Neural progenitor cell (in vitro differentiated cells): ENCODE results near the gene TLR6. TPM values are rescaled to one million over a fixed set of nuclear protein-coding genes. Genes with fewer than 3 reads are reported as not detected.

Experiments
- DNase-seq: peaks from one replicate; pipeline ENCODE4 v3.0.0-alpha.2; 2016; ENCODE audit warnings: low spot score
- H2AFZ ChIP-seq: fragments of 200-600 bp; sonication (generic); replicated peaks from 2 replicates; pipeline ENCODE4 v1.6.1; 2016; ENCODE audit warnings: antibody characterized with exemption
- H3F3A ChIP-seq: fragments of 200-600 bp; sonication (generic); 2 replicates; pipeline ENCODE4 v1.6.1; 2016; ENCODE audit warnings: antibody characterized with exemption, low read depth
- H3K27ac ChIP-seq: fragments of 200-600 bp; sonication (generic); 2 replicates; pipeline ENCODE4 v1.5.1; 2016; ENCODE audit warnings: mild to moderate bottlenecking
- H3K27me3 ChIP-seq: fragments of 200-600 bp; sonication (generic); 2 replicates; pipeline ENCODE4 v1.6.1; 2016; ENCODE audit warnings: mild to moderate bottlenecking, moderate library complexity
- H3K36me3 ChIP-seq: fragments of 200-600 bp; sonication (generic); 2 replicates; pipeline ENCODE4 v1.5.1; 2016
- H3K4me1 ChIP-seq: fragments of 200-600 bp; sonication (generic); 2 replicates; pipeline ENCODE4 v1.6.1; 2016; ENCODE audit warnings: mixed run types
- H3K4me2 ChIP-seq: fragments of 200-600 bp; sonication (generic); 2 replicates; pipeline ENCODE4 v1.6.1; 2016
- H3K4me3 ChIP-seq: fragments of 200-600 bp; sonication (generic); 2 replicates; pipeline ENCODE4 v1.5.1; 2016
- H3K79me2 ChIP-seq: fragments of 200-600 bp; sonication (generic); 2 replicates; pipeline ENCODE4 v1.6.1; 2016; ENCODE audit warnings: low read depth
- H3K9ac ChIP-seq: fragments of 200-600 bp; sonication (generic); 2 replicates; pipeline ENCODE4 v1.6.1; 2016
- H3K9me3 ChIP-seq: fragments of 200-600 bp; sonication (generic); 2 replicates; pipeline ENCODE4 v1.5.1; 2016; ENCODE audit warnings: low read depth
- H4K20me1 ChIP-seq: fragments of 200-600 bp; sonication (generic); 2 replicates; pipeline ENCODE4 v1.6.1; 2016; ENCODE audit warnings: low read depth
- H3K27ac Mint-ChIP-seq: 3 replicates; pipeline ENCODE4 v1.8.0; 2021; ENCODE audit warnings: mixed read lengths
- H3K27me3 Mint-ChIP-seq: 2 replicates; pipeline ENCODE4 v1.8.0; 2022; ENCODE audit warnings: low read depth, mild to moderate bottlenecking, inconsistent platforms, moderate library complexity, mixed read lengths; ENCODE audit not compliant: insufficient read depth
- H3K36me3 Mint-ChIP-seq: 3 replicates; pipeline ENCODE4 v1.8.0; 2021; ENCODE audit warnings: mixed read lengths
- H3K4me1 Mint-ChIP-seq: 3 replicates; pipeline ENCODE4 v1.8.0; 2021; ENCODE audit warnings: mixed read lengths
- H3K4me3 Mint-ChIP-seq: 3 replicates; pipeline ENCODE4 v1.8.0; 2021; ENCODE audit warnings: mild to moderate bottlenecking, moderate library complexity, mixed read lengths
- H3K9me3 Mint-ChIP-seq: 3 replicates; pipeline ENCODE4 v1.8.0; 2020; ENCODE audit warnings: mixed read lengths
- EZH2 ChIP-seq: fragments of 200-600 bp; sonication (generic); IDR thresholded peaks from 2 replicates; pipeline ENCODE4 v1.6.1; 2017; ENCODE audit warnings: antibody characterized with exemption, mild to moderate bottlenecking, moderate library complexity
- EZH2phosphoT487 ChIP-seq: fragments of 200-600 bp; sonication (generic); IDR thresholded peaks from 2 replicates; pipeline ENCODE4 v1.6.1; 2017; ENCODE audit warnings: antibody characterized with exemption
- total RNA-seq: library from RNA; depleted of rRNA; stranded (reverse); fragments of >200 nt; gene quantifications from 2 replicates; pipeline ENCODE4 v1.2.3, GENCODE V29; 2015; ENCODE audit warnings: low replicate concordance
- TF ChIP-seq, protein P1 (sequence below): fragments of 200-600 bp; sonication (generic); IDR thresholded peaks from 2 replicates; pipeline ENCODE4 v1.5.1; 2017; ENCODE audit warnings: antibody characterized with exemption, mild to moderate bottlenecking

TLR6 gene
- total RNA-seq, 1 donor from 2014 or later: 0.07 TPM

- Histone ChIP-seq H3K27ac (no peak overlapping the region), H3K79me2 (no peaks in the 10 kb centered on the region), H3K9ac (no peak overlapping the region), H3K4me3 (no peak overlapping the region), H3K36me3 (no peaks in the 10 kb centered on the region), H3F3A (peaks cover 5% of the 10 kb centered on the region), H4K20me1 (no peaks in the 10 kb centered on the region), H3K27me3 (peaks cover 27% of the 10 kb centered on the region), H3K9me3 (no peaks in the 10 kb centered on the region), H2AFZ (no peak overlapping the region), H3K4me2 (no peak overlapping the region), H3K4me1 (peaks cover 2% of the 10 kb centered on the region)
- Mint-ChIP-seq H3K27me3 (peaks cover 2% of the 10 kb centered on the region), H3K27ac (no peak overlapping the region), H3K9me3 (no peaks in the 10 kb centered on the region), H3K4me1 (peaks cover 8% of the 10 kb centered on the region), H3K4me3 (no peak overlapping the region), H3K36me3 (peaks cover 4% of the 10 kb centered on the region)
- DNase-seq: no peak
- TF ChIP-seq EZH2 (no peak), EZH2phosphoT487 (no peak)
- TF ChIP-seq, protein P1, sequence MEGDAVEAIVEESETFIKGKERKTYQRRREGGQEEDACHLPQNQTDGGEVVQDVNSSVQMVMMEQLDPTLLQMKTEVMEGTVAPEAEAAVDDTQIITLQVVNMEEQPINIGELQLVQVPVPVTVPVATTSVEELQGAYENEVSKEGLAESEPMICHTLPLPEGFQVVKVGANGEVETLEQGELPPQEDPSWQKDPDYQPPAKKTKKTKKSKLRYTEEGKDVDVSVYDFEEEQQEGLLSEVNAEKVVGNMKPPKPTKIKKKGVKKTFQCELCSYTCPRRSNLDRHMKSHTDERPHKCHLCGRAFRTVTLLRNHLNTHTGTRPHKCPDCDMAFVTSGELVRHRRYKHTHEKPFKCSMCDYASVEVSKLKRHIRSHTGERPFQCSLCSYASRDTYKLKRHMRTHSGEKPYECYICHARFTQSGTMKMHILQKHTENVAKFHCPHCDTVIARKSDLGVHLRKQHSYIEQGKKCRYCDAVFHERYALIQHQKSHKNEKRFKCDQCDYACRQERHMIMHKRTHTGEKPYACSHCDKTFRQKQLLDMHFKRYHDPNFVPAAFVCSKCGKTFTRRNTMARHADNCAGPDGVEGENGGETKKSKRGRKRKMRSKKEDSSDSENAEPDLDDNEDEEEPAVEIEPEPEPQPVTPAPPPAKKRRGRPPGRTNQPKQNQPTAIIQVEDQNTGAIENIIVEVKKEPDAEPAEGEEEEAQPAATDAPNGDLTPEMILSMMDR: no peak
These were observed 15.0 kb upstream of the TLR6 start for GRCh38 chr4:38871593-38871992.

DNA sequence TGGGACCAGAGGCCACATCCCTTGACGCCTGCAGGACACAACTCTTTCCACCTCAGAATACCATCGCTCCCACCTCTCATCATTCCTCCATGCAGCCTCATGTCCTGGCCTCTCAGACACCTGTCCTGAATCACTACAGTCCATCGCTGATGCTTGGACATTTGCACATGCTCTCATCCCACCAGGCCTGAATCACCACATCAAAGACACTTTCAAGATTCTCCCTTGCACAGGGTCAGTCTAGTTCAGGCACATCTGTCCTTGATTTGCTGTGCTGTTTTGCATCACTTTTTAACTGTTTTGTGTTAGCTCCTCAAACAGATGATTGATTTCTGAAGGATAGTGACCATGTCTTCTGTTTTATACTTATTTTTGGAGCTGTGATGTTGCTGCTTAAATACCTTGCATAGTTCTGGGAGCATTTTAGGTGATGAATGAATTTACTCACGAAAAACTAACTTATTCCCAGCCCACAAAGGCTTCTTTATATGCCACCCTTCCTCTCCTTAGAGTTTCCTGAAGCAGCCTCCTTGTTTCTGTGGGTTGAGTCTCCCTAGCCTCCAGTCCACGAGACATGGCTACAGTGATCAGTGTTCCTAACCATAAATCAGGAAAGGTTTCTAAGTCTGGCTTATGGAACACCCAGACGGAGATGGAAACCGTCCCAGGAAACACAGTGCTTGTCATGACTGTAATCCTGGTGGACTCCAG lies 13.6 kb upstream of the TLR6 start:
- H3K4me1 Mint-ChIP-seq: peaks cover 8% of the 10 kb centered on the region
- Histone ChIP-seq H3K9me3 (no peaks in the 10 kb centered on the region), H3K27ac (no peak overlapping the region), H3K4me2 (no peak overlapping the region), H3K36me3 (no peaks in the 10 kb centered on the region), H3F3A (peaks cover 5% of the 10 kb centered on the region), H3K27me3 (peaks cover 30% of the 10 kb centered on the region), H2AFZ (no peak overlapping the region), H3K4me1 (peaks cover 2% of the 10 kb centered on the region), H3K79me2 (no peaks in the 10 kb centered on the region), H3K4me3 (no peak overlapping the region), H4K20me1 (no peaks in the 10 kb centered on the region), H3K9ac (no peak overlapping the region)
- no peak overlapping the region for H3K27ac Mint-ChIP-seq
- H3K4me3 Mint-ChIP-seq: no peak overlapping the region
- H3K9me3 Mint-ChIP-seq: no peaks in the 10 kb centered on the region
- no peak for TF ChIP-seq EZH2phosphoT487
- TF ChIP-seq EZH2: no peak
- TF ChIP-seq, protein P1: no peak
- H3K36me3 Mint-ChIP-seq: no peaks in the 10 kb centered on the region
- DNase-seq: no peak
- peaks cover 2% of the 10 kb centered on the region for H3K27me3 Mint-ChIP-seq

DNA sequence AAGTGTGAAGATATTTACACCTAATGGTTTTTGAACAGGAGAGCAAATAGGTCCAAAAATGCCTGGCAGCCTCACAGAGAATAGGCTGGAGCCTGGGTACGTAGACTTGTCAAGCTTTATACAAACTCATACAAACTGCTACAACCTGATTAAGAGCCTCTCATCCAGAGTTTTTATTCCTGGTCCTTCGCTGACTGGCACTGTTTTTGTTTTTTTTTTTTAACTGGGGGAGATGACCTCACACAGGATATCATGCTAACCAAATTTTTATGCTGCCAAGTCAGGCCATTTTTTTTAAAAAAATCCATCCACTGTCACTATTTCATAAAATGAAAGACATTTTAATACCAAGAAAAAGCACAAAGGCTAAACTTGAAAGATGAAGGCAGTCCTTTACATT lies 12.9 kb upstream of the TLR6 start:
- H3K9ac ChIP-seq: no peak overlapping the region
- peaks cover 5% of the 10 kb centered on the region for H3F3A ChIP-seq
- Mint-ChIP-seq H3K36me3 (no peaks in the 10 kb centered on the region), H3K4me1 (peaks cover 8% of the 10 kb centered on the region), H3K27me3 (peaks cover 2% of the 10 kb centered on the region), H3K27ac (no peak overlapping the region), H3K9me3 (no peaks in the 10 kb centered on the region), H3K4me3 (no peak overlapping the region)
- H4K20me1 ChIP-seq: no peaks in the 10 kb centered on the region
- H3K36me3 ChIP-seq: no peaks in the 10 kb centered on the region
- DNase-seq: no peak
- no peak overlapping the region for H3K4me2 ChIP-seq
- H3K4me3 ChIP-seq: no peak overlapping the region
- no peak overlapping the region for H2AFZ ChIP-seq
- no peaks in the 10 kb centered on the region for H3K79me2 ChIP-seq
- no peaks in the 10 kb centered on the region for H3K9me3 ChIP-seq
- TF ChIP-seq, protein P1: no peak
- TF ChIP-seq EZH2phosphoT487 (no peak), EZH2 (no peak)
- H3K27ac ChIP-seq: no peak overlapping the region
- peaks cover 30% of the 10 kb centered on the region for H3K27me3 ChIP-seq
- peaks cover 2% of the 10 kb centered on the region for H3K4me1 ChIP-seq
